ENCODE data around the gene WDPCP. TPM values are rescaled to one million over a fixed set of nuclear protein-coding genes. Genes with fewer than 3 reads are reported as not detected.

WDPCP gene
- total RNA-seq, 1 donor from 2014 or later: 11.8 TPM

DNA sequence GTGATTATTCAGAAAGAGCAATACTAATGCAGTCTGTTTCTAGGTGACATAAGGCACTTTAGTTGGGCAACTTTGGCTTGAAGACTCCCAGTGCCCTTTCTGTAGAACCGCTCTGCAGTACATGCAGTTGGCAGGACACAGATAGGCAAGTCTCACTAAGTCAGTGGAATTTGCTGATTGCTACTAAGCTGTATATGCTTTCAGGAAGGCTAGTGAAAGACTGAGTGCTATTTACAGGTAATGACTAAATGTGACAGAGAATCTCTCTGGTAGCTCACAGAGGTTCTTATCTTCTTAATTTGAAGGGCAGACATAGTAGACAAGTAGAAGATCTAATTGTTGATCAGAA, 243.0 kb downstream of the WDPCP start:
- Mint-ChIP-seq H3K9me3 (no peaks in the 10 kb centered on the region), H3K27ac (no peak overlapping the region), H3K36me3 (peaks cover 4% of the 10 kb centered on the region), H3K4me1 (ENCODE audit: unreplicated experiment) (no peaks in the 10 kb centered on the region), H3K4me3 (no peak overlapping the region), H3K27me3 (no peaks in the 10 kb centered on the region)
- TF ChIP-seq CTCF (conservative IDR thresholded peaks at IDR 0.05): no peak
- no peak for DNase-seq (ENCODE audit: extremely low spot score, unreplicated experiment)

DNA sequence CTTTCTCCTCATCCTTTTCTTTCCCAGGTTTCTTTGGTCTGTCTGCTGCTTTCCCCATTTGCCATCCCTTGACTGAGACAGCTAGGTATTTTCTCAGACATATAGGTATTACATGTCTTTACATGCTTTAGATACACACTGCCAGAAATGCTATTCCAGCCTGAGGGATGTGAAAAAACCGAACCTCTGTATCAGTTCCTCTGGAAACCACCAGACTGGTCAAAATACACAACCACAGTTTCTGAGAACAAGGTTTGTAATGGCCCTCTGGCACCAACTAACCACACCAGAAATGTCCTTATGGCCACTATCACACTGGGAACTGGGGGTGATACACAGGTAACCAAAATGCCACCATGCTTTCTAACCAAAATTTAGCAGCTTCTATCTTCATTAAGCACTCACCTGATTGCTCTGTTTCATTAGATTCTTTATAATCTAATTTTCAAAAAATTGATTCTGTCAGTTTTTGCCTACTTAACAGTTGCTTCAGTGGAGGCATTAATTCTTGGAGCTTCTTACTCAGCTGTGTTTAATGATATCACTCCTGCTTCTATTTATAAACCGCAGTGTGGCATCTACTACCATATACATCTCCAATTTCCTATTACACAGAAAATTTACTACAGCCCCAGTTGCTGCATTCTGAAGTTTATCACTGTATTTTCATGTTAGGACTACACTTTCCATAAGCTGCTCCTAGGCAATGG, 243.5 kb downstream of the WDPCP start:
- Mint-ChIP-seq H3K4me1 (ENCODE audit: unreplicated experiment) (no peaks in the 10 kb centered on the region), H3K36me3 (peaks cover 4% of the 10 kb centered on the region), H3K9me3 (no peaks in the 10 kb centered on the region), H3K4me3 (no peak overlapping the region), H3K27me3 (no peaks in the 10 kb centered on the region), H3K27ac (no peak overlapping the region)
- no peak for DNase-seq (ENCODE audit: extremely low spot score, unreplicated experiment)
- no peak for TF ChIP-seq CTCF (conservative IDR thresholded peaks at IDR 0.05)

DNA sequence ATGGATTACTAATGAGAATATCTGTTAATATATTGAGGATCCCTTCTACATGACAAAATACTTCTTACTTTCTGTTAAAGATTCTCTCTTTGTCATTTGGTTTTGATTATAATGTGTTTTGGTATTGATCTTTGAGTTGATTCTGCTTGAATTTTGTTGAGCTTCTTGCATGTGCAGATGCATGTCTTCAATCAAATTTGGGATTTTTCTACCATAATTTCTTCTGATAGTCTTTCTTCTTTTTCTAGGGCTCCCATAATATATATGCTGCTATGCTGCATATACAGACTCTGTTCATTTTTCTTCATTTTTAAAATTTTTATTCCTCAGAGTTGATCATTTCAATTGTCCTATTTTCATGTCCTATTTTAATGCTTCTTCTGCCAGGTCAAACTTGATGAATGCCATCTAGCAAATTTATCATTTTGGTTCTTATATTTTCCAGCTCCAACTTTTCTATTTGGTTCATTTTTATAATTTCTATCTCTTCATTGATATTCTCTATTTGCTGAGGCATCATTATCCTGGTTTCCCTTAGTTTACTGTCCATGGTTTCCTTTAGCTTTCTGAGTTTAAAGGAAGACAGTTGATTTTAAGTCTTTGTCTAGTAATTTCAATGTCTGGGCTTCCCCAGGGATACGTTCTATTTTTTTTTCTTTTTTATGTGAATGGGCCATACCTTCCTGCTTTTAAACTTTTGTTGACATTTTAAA, 244.7 kb downstream of the WDPCP start:
- Mint-ChIP-seq H3K27me3 (no peaks in the 10 kb centered on the region), H3K9me3 (no peaks in the 10 kb centered on the region), H3K4me1 (ENCODE audit: unreplicated experiment) (no peaks in the 10 kb centered on the region), H3K36me3 (peaks cover 4% of the 10 kb centered on the region), H3K4me3 (no peak overlapping the region), H3K27ac (no peak overlapping the region)
- no peak for DNase-seq (ENCODE audit: extremely low spot score, unreplicated experiment)
- TF ChIP-seq CTCF (conservative IDR thresholded peaks at IDR 0.05): no peak

- no peaks in the 10 kb centered on the region for H3K9me3 Mint-ChIP-seq
- no peak overlapping the region for H3K4me3 Mint-ChIP-seq
- no peaks in the 10 kb centered on the region for H3K27me3 Mint-ChIP-seq
- DNase-seq (ENCODE audit: extremely low spot score, unreplicated experiment): no peak
- H3K4me1 Mint-ChIP-seq (ENCODE audit: unreplicated experiment): no peaks in the 10 kb centered on the region
- H3K36me3 Mint-ChIP-seq: peaks cover 4% of the 10 kb centered on the region
- H3K27ac Mint-ChIP-seq: no peak overlapping the region
- no peak for TF ChIP-seq CTCF (conservative IDR thresholded peaks at IDR 0.05)
Observed at GRCh38 chr2:63340443-63340842, 247.8 kb downstream of the WDPCP start.

GRCh38 chr2:63334910-63335309, 253.4 kb downstream of the WDPCP start:
- Mint-ChIP-seq H3K9me3 (no peaks in the 10 kb centered on the region), H3K4me1 (ENCODE audit: unreplicated experiment) (no peaks in the 10 kb centered on the region), H3K4me3 (no peak overlapping the region), H3K27me3 (no peaks in the 10 kb centered on the region), H3K27ac (no peak overlapping the region), H3K36me3 (no peaks in the 10 kb centered on the region)
- DNase-seq (ENCODE audit: extremely low spot score, unreplicated experiment): no peak
- no peak for TF ChIP-seq CTCF (conservative IDR thresholded peaks at IDR 0.05)
